ENCODE data around the gene CHD2.

The CHD2 gene

DNA sequence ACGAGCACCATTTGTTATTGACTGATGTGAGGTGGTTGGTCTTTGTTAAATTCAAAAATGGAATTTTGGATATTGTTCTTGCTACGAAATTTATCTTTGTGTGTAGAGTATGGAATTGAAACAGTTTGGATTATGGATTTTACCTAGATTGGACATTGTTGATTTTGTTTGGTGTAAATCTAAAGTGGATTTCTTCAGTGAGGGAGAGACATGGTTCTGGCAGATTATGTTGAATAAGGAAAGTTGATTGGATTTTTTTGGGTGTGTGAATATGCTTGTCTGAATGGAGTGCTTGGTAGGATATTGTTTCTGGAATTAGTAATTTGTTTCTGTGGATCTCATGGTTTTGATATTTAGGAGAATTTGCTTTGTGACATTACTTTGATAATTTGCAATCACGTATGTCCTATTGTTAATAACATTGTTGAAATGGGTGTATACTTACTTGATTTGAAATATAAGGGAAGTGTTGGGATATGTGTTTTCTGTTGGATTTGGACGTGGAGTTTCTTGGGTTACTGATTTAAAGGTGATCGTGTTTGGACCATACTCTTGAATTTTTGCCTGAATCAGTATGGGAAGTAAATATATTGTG, 1.0 kb upstream of the CHD2 start:
- H3K36me3 ChIP-seq (ENCODE audit: control insufficient read depth, insufficient read depth, low read length): peaks cover 4% of the 10 kb centered on the region; the same call in 1 of the 2 replicates
- no peak overlapping the region for H3K27ac ChIP-seq (ENCODE audit: low read length)

DNA sequence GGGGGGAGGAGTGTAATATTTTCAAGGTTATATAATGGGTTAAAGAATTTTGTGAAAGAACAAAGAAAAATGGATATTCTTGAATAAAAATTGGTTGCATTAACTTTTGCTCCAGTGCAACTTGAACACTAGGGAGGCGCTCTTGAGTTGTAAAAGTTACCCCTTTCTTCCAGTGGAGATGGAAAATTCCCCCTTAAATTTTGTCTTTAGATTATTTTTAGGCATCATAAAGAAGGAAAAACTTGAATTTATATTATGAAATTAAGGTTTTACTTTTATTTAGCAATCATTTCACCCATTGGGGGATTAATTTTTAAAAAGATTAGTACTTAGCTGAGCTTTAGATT, 550 bp upstream of the CHD2 start:
- no peak overlapping the region for H3K27ac ChIP-seq (ENCODE audit: low read length)
- DNase-seq (ENCODE audit: low read depth, low spot score): no peak
- H3K4me3 ChIP-seq (ENCODE audit: low read length): no peak overlapping the region
- peaks cover 1% of the 10 kb centered on the region; the same call in 1 of the 2 replicates for H3K36me3 ChIP-seq (ENCODE audit: control insufficient read depth, insufficient read depth, low read length)
- WGBS (ENCODE audit: insufficient coverage, insufficient read length): no CpG with 5 or more reads among the region's 1 CpG
- H3K4me1 ChIP-seq (ENCODE audit: control insufficient read depth, insufficient read depth, low read length): no peaks in the 10 kb centered on the region
- H3K27me3 ChIP-seq (ENCODE audit: control insufficient read depth, insufficient read depth, low read length): no peaks in the 10 kb centered on the region
- no peaks in the 10 kb centered on the region for H3K9me3 ChIP-seq (ENCODE audit: control insufficient read depth, insufficient read depth, low read length)

More for the DNA sequence above, 1.0 kb upstream of the CHD2 start:
- Histone ChIP-seq H3K27me3 (ENCODE audit: control insufficient read depth, insufficient read depth, low read length) (no peaks in the 10 kb centered on the region), H3K9me3 (ENCODE audit: control insufficient read depth, insufficient read depth, low read length) (no peaks in the 10 kb centered on the region), H3K4me3 (ENCODE audit: low read length) (no peak overlapping the region), H3K4me1 (ENCODE audit: control insufficient read depth, insufficient read depth, low read length) (no peaks in the 10 kb centered on the region)
- WGBS (ENCODE audit: insufficient coverage, insufficient read length): 100% methylated on average over 3 of the region's 5 CpGs
- no peak for DNase-seq (ENCODE audit: low read depth, low spot score)

GRCh38 chr15:92900731-92901071, 577 bp downstream of the CHD2 start:
- WGBS (ENCODE audit: insufficient coverage, insufficient read length): no CpG with 5 or more reads among the region's 6 CpGs
- H3K27me3 ChIP-seq (ENCODE audit: control insufficient read depth, insufficient read depth, low read length): no peaks in the 10 kb centered on the region
- no peaks in the 10 kb centered on the region for H3K4me1 ChIP-seq (ENCODE audit: control insufficient read depth, insufficient read depth, low read length)
- no peaks in the 10 kb centered on the region; the same call in 1 of the 2 replicates for H3K36me3 ChIP-seq (ENCODE audit: control insufficient read depth, insufficient read depth, low read length)
- no peak overlapping the region for H3K27ac ChIP-seq (ENCODE audit: low read length)
- H3K4me3 ChIP-seq (ENCODE audit: low read length): peak overlapping the region; percentile 78; the same call in 1 of the 2 replicates
- no peaks in the 10 kb centered on the region for H3K9me3 ChIP-seq (ENCODE audit: control insufficient read depth, insufficient read depth, low read length)
- no peak for DNase-seq (ENCODE audit: low read depth, low spot score)

DNA sequence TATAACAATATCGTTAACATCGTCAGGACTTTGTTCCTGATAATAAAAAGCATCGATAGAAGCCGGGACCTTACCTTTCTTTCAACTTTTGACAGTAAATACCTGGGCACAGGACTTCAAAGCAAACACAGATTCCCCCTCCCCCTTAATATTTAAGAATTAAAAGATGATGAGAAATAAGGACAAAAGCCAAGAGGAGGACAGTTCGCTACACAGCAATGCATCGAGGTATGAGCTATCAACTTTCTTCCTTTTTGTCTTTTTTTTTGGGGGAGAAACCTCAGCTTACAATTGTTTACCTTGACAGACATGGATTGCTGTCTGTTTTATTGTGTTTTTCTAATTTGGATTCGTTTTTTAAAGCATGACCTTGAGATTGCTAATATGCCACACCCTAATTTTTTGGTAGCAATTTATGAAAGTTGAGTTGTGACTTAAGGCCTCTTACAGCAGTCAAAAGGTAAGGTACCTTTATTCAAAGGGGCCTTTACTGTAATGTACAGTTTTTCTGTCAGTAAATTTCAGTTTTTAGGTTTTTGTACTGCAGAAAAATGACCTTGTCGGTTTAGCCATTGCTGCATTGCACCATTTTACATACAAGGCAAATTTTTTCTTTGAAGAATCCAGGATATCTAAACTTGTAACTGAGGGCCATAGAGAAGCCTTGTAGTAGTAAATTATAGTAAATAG, 1.1 kb downstream of the CHD2 start:
- no peak for DNase-seq (ENCODE audit: low read depth, low spot score)
- Histone ChIP-seq H3K4me1 (ENCODE audit: control insufficient read depth, insufficient read depth, low read length) (no peaks in the 10 kb centered on the region), H3K4me3 (ENCODE audit: low read length) (peak overlapping the region; percentile 78), H3K27me3 (ENCODE audit: control insufficient read depth, insufficient read depth, low read length) (no peaks in the 10 kb centered on the region), H3K36me3 (ENCODE audit: control insufficient read depth, insufficient read depth, low read length) (no peaks in the 10 kb centered on the region; the same call in 1 of the 2 replicates), H3K27ac (ENCODE audit: low read length) (no peak overlapping the region), H3K9me3 (ENCODE audit: control insufficient read depth, insufficient read depth, low read length) (no peaks in the 10 kb centered on the region)
- whole genome bisulfite sequencing (ENCODE audit: insufficient coverage, insufficient read length): no CpG with 5 or more reads among the region's 8 CpGs

- no peaks in the 10 kb centered on the region; the same call in 1 of the 2 replicates for H3K36me3 ChIP-seq (ENCODE audit: control insufficient read depth, insufficient read depth, low read length)
- H3K4me1 ChIP-seq (ENCODE audit: control insufficient read depth, insufficient read depth, low read length): no peaks in the 10 kb centered on the region
- no peaks in the 10 kb centered on the region for H3K27me3 ChIP-seq (ENCODE audit: control insufficient read depth, insufficient read depth, low read length)
- no peak for DNase-seq (ENCODE audit: low read depth, low spot score)
- H3K27ac ChIP-seq (ENCODE audit: low read length): no peak overlapping the region
- H3K9me3 ChIP-seq (ENCODE audit: control insufficient read depth, insufficient read depth, low read length): no peaks in the 10 kb centered on the region
- no CpG with 5 or more reads among the region's 2 CpGs for WGBS (ENCODE audit: insufficient coverage, insufficient read length)
- H3K4me3 ChIP-seq (ENCODE audit: low read length): no peak overlapping the region; the same call in 1 of the 2 replicates
Measured at GRCh38 chr15:92901995-92902394, 1.9 kb downstream of the CHD2 start.

GRCh38 chr15:92902737-92903593, 2.8 kb downstream of the CHD2 start:
- Histone ChIP-seq H3K27me3 (ENCODE audit: control insufficient read depth, insufficient read depth, low read length) (no peaks in the 10 kb centered on the region), H3K27ac (ENCODE audit: low read length) (no peak overlapping the region), H3K36me3 (ENCODE audit: control insufficient read depth, insufficient read depth, low read length) (no peaks in the 10 kb centered on the region; the same call in 1 of the 2 replicates), H3K4me3 (ENCODE audit: low read length) (peak overlapping the region; percentile 25; the same call in 1 of the 2 replicates), H3K9me3 (ENCODE audit: control insufficient read depth, insufficient read depth, low read length) (no peaks in the 10 kb centered on the region), H3K4me1 (ENCODE audit: control insufficient read depth, insufficient read depth, low read length) (no peaks in the 10 kb centered on the region)
- no peak for DNase-seq (ENCODE audit: low read depth, low spot score)
- no CpG with 5 or more reads among the region's 4 CpGs for WGBS (ENCODE audit: insufficient coverage, insufficient read length)

DNA sequence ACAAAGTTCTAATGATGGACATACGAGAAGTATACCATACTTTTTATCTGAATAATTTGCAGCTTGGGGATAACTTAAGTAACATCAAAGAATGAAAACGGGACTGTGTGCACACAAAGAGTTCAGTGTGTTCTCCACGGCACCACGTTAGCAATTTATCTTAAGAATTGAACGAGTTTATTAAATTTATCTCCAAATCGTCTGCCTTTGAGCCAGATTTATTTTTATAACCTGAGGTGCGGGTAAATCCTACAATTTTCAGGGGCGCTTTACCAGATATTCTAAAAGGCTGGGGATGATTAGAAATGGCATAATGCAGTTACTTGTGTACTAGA, 3.5 kb downstream of the CHD2 start:
- 0 out of 2 replicates have a peak, but pooled peaks cover 1% of the 10 kb centered on the region for H3K4me1 ChIP-seq (ENCODE audit: control insufficient read depth, insufficient read depth, low read length)
- H3K27me3 ChIP-seq (ENCODE audit: control insufficient read depth, insufficient read depth, low read length): no peaks in the 10 kb centered on the region
- H3K4me3 ChIP-seq (ENCODE audit: low read length): peak overlapping the region; percentile 28; the same call in 1 of the 2 replicates
- DNase-seq (ENCODE audit: low read depth, low spot score): no peak
- WGBS (ENCODE audit: insufficient coverage, insufficient read length): no CpG with 5 or more reads among the region's 8 CpGs
- no peaks in the 10 kb centered on the region; the same call in 1 of the 2 replicates for H3K36me3 ChIP-seq (ENCODE audit: control insufficient read depth, insufficient read depth, low read length)
- no peaks in the 10 kb centered on the region for H3K9me3 ChIP-seq (ENCODE audit: control insufficient read depth, insufficient read depth, low read length)
- no peak overlapping the region for H3K27ac ChIP-seq (ENCODE audit: low read length)

GRCh38 chr15:92903966-92904721, 4.0 kb downstream of the CHD2 start:
- DNase-seq (ENCODE audit: low read depth, low spot score): peak; percentile 88
- H3K27me3 ChIP-seq (ENCODE audit: control insufficient read depth, insufficient read depth, low read length): no peaks in the 10 kb centered on the region
- no peak overlapping the region for H3K27ac ChIP-seq (ENCODE audit: low read length)
- H3K4me1 ChIP-seq (ENCODE audit: control insufficient read depth, insufficient read depth, low read length): 0 out of 2 replicates have a peak, but pooled peaks cover 2% of the 10 kb centered on the region
- WGBS (ENCODE audit: insufficient coverage, insufficient read length): no CpG with 5 or more reads among the region's 47 CpGs
- H3K36me3 ChIP-seq (ENCODE audit: control insufficient read depth, insufficient read depth, low read length): no peaks in the 10 kb centered on the region; the same call in 1 of the 2 replicates
- no peaks in the 10 kb centered on the region for H3K9me3 ChIP-seq (ENCODE audit: control insufficient read depth, insufficient read depth, low read length)
- H3K4me3 ChIP-seq (ENCODE audit: low read length): peak overlapping the region; percentile 28; the same call in 1 of the 2 replicates

- no peak for DNase-seq (ENCODE audit: low read depth, low spot score)
- H3K4me1 ChIP-seq (ENCODE audit: control insufficient read depth, insufficient read depth, low read length): 0 out of 2 replicates have a peak, but pooled peaks cover 2% of the 10 kb centered on the region
- H3K27me3 ChIP-seq (ENCODE audit: control insufficient read depth, insufficient read depth, low read length): no peaks in the 10 kb centered on the region
- WGBS (ENCODE audit: insufficient coverage, insufficient read length): no CpG with 5 or more reads among the region's 16 CpGs
- no peaks in the 10 kb centered on the region; the same call in 1 of the 2 replicates for H3K36me3 ChIP-seq (ENCODE audit: control insufficient read depth, insufficient read depth, low read length)
- H3K4me3 ChIP-seq (ENCODE audit: low read length): peak overlapping the region; percentile 26; the same call in 1 of the 2 replicates
- no peaks in the 10 kb centered on the region for H3K9me3 ChIP-seq (ENCODE audit: control insufficient read depth, insufficient read depth, low read length)
- no peak overlapping the region for H3K27ac ChIP-seq (ENCODE audit: low read length)
Measured at GRCh38 chr15:92904722-92905571, 4.8 kb downstream of the CHD2 start.
